H1 (cell line): ENCODE data around the gene LCOR.
"Not testable (repeated sequence)": the region's sequence is repeated elsewhere in the genome, so short reads cannot be mapped to it uniquely, and the experiment has no call there.

Experiments used
- CEBPB ChIP-seq: IDR thresholded peaks from 2 replicates; pipeline ENCODE4 v1.6.1; 2012; ENCODE audit warnings: low read depth, low read length
- CHD2 ChIP-seq: IDR thresholded peaks from 2 replicates; pipeline ENCODE4 v1.6.1; 2012; ENCODE audit warnings: low read length, improper control_type of control experiment
- EGR1 ChIP-seq: IDR thresholded peaks from 2 replicates; pipeline ENCODE4 v1.6.1; 2011; ENCODE audit warnings: low read depth, low read length, borderline replicate concordance
- EZH2 ChIP-seq: fragments of 200-600 bp; sonication (generic); IDR thresholded peaks from 2 replicates; pipeline ENCODE4 v1.7.1; 2012; ENCODE audit warnings: low read depth, mild to moderate bottlenecking, moderate library complexity, low read length, inconsistent platforms; ENCODE audit not compliant: severe bottlenecking
- GTF2F1 ChIP-seq: IDR thresholded peaks from 2 replicates; pipeline ENCODE4 v1.6.1; 2012; ENCODE audit warnings: low read depth, low read length, improper control_type of control experiment, borderline replicate concordance
- HDAC2 ChIP-seq, 2 experiments: fragments of 300-600 bp in 1 of 2; sonication (generic) in 1 of 2; IDR thresholded peaks; 2 replicates each; pipeline ENCODE4 v1.6.1; 2011 to 2012; ENCODE audit warnings: low read depth in 2 of 2, low read length in 2 of 2, mild to moderate bottlenecking in 2 of 2, moderate library complexity in 2 of 2, borderline replicate concordance in 1 of 2, inconsistent platforms in 1 of 2
- POLR2A ChIP-seq, 2 experiments: IDR thresholded peaks; 1 replicate in 1 of 2; 2 replicates in 1 of 2; pipeline ENCODE4 v1.6.1; 2011; ENCODE audit warnings: low read depth in 2 of 2, low read length in 2 of 2, mild to moderate bottlenecking in 2 of 2; ENCODE audit errors: control extremely low read depth in 1 of 2
- POLR2AphosphoS5 ChIP-seq: IDR thresholded peaks from 2 replicates; pipeline ENCODE4 v1.6.1; 2011; ENCODE audit warnings: low read depth, low read length
- TF ChIP-seq, protein P1 (sequence below), 3 experiments: IDR thresholded peaks; 1 replicate in 2 of 3; 2 replicates in 1 of 3; pipeline versions ENCODE4 v1.5.1 to v1.6.1; 2011; ENCODE audit warnings: low read length in 3 of 3, mild to moderate bottlenecking in 3 of 3, inconsistent platforms in 2 of 3, low read depth in 1 of 3, moderate library complexity in 1 of 3; ENCODE audit not compliant: insufficient read depth in 1 of 3; ENCODE audit errors: control extremely low read depth in 1 of 3

DNA sequence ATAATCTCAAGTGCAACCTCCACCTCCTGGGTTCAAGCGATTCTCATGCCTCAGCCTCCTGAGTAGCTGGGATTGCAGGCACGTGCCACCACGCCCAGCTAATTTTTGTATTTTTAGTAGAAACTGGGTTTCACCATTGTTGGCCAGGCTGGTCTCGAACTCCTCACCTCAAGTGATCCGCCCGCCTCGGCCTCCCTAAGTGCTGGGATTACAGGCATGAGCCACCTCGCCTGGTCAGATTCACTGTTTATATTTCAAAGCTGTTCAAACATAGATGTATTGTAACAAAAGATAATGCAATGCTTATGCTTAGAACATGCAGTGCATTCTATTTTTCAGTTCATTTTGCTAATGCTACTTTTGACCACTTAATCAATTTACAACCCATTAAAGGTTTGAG, 111.1 kb downstream of the LCOR start:
- TF ChIP-seq POLR2A (IDR thresholded peaks at IDR 0.05; ENCODE audit: control extremely low read depth in 1 of 2, low read depth in 2 of 2, low read length in 2 of 2); POLR2AphosphoS5; EZH2; GTF2F1; HDAC2 (IDR thresholded peaks at IDR 0.05; ENCODE audit: borderline replicate concordance in 1 of 2, low read depth in 2 of 2, low read length in 2 of 2); CHD2; EGR1; CEBPB: not testable (repeated sequence)
- TF ChIP-seq, protein P1, sequence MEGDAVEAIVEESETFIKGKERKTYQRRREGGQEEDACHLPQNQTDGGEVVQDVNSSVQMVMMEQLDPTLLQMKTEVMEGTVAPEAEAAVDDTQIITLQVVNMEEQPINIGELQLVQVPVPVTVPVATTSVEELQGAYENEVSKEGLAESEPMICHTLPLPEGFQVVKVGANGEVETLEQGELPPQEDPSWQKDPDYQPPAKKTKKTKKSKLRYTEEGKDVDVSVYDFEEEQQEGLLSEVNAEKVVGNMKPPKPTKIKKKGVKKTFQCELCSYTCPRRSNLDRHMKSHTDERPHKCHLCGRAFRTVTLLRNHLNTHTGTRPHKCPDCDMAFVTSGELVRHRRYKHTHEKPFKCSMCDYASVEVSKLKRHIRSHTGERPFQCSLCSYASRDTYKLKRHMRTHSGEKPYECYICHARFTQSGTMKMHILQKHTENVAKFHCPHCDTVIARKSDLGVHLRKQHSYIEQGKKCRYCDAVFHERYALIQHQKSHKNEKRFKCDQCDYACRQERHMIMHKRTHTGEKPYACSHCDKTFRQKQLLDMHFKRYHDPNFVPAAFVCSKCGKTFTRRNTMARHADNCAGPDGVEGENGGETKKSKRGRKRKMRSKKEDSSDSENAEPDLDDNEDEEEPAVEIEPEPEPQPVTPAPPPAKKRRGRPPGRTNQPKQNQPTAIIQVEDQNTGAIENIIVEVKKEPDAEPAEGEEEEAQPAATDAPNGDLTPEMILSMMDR (IDR thresholded peaks at IDR 0.05; ENCODE audit: control extremely low read depth in 1 of 3, insufficient read depth in 1 of 3, low read depth in 1 of 3, low read length in 3 of 3) = not testable (repeated sequence)
